ENCODE data around the gene PRR33.

The PRR33 gene

GRCh38 chr11:1931341-1932104, 39.8 kb upstream of the PRR33 start:
- Mint-ChIP-seq H3K9me3 (no peaks in the 10 kb centered on the region), H3K36me3 (no peaks in the 10 kb centered on the region), H3K4me3 (no peak overlapping the region), H3K27ac (no peak overlapping the region), H3K4me1 (peaks cover 12% of the 10 kb centered on the region)
- DNase-seq (ENCODE audit: low spot score in 2 of 2), result no peak
- ATAC-seq, result no peak

GRCh38 chr11:1930462-1930830, 38.8 kb upstream of the PRR33 start:
- peak; percentile 7 for ATAC-seq

GRCh38 chr11:1929621-1930461, 38.1 kb upstream of the PRR33 start:
- DNase-seq (ENCODE audit: low spot score in 2 of 2), result no peak
- ATAC-seq, result no peak
- Mint-ChIP-seq H3K27ac (no peak overlapping the region), H3K4me1 (peaks cover 12% of the 10 kb centered on the region), H3K4me3 (no peak overlapping the region), H3K9me3 (no peaks in the 10 kb centered on the region), H3K36me3 (no peaks in the 10 kb centered on the region)

More at GRCh38 chr11:1930462-1930830, 38.8 kb upstream of the PRR33 start:
- no peak overlapping the region for H3K4me3 Mint-ChIP-seq
- H3K4me1 Mint-ChIP-seq, result peaks cover 12% of the 10 kb centered on the region
- no peaks in the 10 kb centered on the region for H3K36me3 Mint-ChIP-seq
- no peak overlapping the region for H3K27ac Mint-ChIP-seq
- DNase-seq (ENCODE audit: low spot score in 2 of 2), result no peak
- H3K9me3 Mint-ChIP-seq, result no peaks in the 10 kb centered on the region

- Mint-ChIP-seq H3K4me1 (peaks cover 13% of the 10 kb centered on the region), H3K4me3 (no peak overlapping the region), H3K9me3 (no peaks in the 10 kb centered on the region)
These were observed 37.3 kb upstream of the PRR33 start for GRCh38 chr11:1928891-1929541.

GRCh38 chr11:1928470-1928890, 36.8 kb upstream of the PRR33 start:
- H3K4me1 Mint-ChIP-seq, result peaks cover 19% of the 10 kb centered on the region
- H3K9me3 Mint-ChIP-seq, result no peaks in the 10 kb centered on the region
- H3K36me3 Mint-ChIP-seq, result peaks cover 6% of the 10 kb centered on the region
- DNase-seq (ENCODE audit: low spot score in 2 of 2) (no peak), ATAC-seq (no peak)
- H3K4me3 Mint-ChIP-seq, result no peak overlapping the region
- no peak overlapping the region for H3K27ac Mint-ChIP-seq

More at GRCh38 chr11:1928891-1929541, 37.3 kb upstream of the PRR33 start:
- DNase-seq (ENCODE audit: low spot score in 2 of 2) (no peak), ATAC-seq (no peak)
- peaks cover 1% of the 10 kb centered on the region for H3K36me3 Mint-ChIP-seq
- H3K27ac Mint-ChIP-seq, result no peak overlapping the region

GRCh38 chr11:1927848-1928469, 36.3 kb upstream of the PRR33 start:
- H3K36me3 Mint-ChIP-seq, result peaks cover 6% of the 10 kb centered on the region
- no peak for ATAC-seq
- no peak overlapping the region for H3K4me3 Mint-ChIP-seq
- H3K9me3 Mint-ChIP-seq, result no peaks in the 10 kb centered on the region
- no peak overlapping the region for H3K27ac Mint-ChIP-seq
- H3K4me1 Mint-ChIP-seq, result peaks cover 22% of the 10 kb centered on the region
- no peak for DNase-seq (ENCODE audit: low spot score in 2 of 2)

GRCh38 chr11:1927026-1927847, 35.5 kb upstream of the PRR33 start:
- DNase-seq (ENCODE audit: low spot score in 2 of 2), result no peak
- H3K27ac Mint-ChIP-seq, result peak overlapping the region; percentile 63
- H3K4me3 Mint-ChIP-seq, result no peak overlapping the region
- peaks cover 6% of the 10 kb centered on the region for H3K36me3 Mint-ChIP-seq
- ATAC-seq, result no peak
- H3K9me3 Mint-ChIP-seq, result no peaks in the 10 kb centered on the region
- H3K4me1 Mint-ChIP-seq, result peaks cover 30% of the 10 kb centered on the region

- no peak for ATAC-seq
- peak overlapping the region; percentile 63 for H3K27ac Mint-ChIP-seq
- peaks cover 15% of the 10 kb centered on the region for H3K36me3 Mint-ChIP-seq
- H3K4me1 Mint-ChIP-seq, result peaks cover 30% of the 10 kb centered on the region
- H3K4me3 Mint-ChIP-seq, result no peak overlapping the region
- no peaks in the 10 kb centered on the region for H3K9me3 Mint-ChIP-seq
- DNase-seq (ENCODE audit: low spot score in 2 of 2), result no peak
These were observed 34.7 kb upstream of the PRR33 start for GRCh38 chr11:1926156-1927025.

- Mint-ChIP-seq H3K4me1 (peaks cover 28% of the 10 kb centered on the region), H3K36me3 (peaks cover 23% of the 10 kb centered on the region), H3K9me3 (no peaks in the 10 kb centered on the region), H3K4me3 (no peak overlapping the region), H3K27ac (no peak overlapping the region)
- ATAC-seq (no peak), DNase-seq (ENCODE audit: low spot score in 2 of 2) (no peak)
These were observed 33.9 kb upstream of the PRR33 start for GRCh38 chr11:1925373-1926155.

GRCh38 chr11:1924646-1925372, 33.1 kb upstream of the PRR33 start:
- DNase-seq (ENCODE audit: low spot score in 2 of 2) (no peak), ATAC-seq (no peak)
- H3K36me3 Mint-ChIP-seq, result peaks cover 30% of the 10 kb centered on the region
- H3K27ac Mint-ChIP-seq, result no peak overlapping the region
- H3K9me3 Mint-ChIP-seq, result no peaks in the 10 kb centered on the region
- H3K4me1 Mint-ChIP-seq, result peaks cover 25% of the 10 kb centered on the region
- no peak overlapping the region for H3K4me3 Mint-ChIP-seq

- no peak for DNase-seq (ENCODE audit: low spot score in 2 of 2)
- H3K4me1 Mint-ChIP-seq, result peaks cover 25% of the 10 kb centered on the region
- ATAC-seq, result no peak
- no peaks in the 10 kb centered on the region for H3K9me3 Mint-ChIP-seq
- peaks cover 37% of the 10 kb centered on the region for H3K36me3 Mint-ChIP-seq
- H3K27ac Mint-ChIP-seq, result no peak overlapping the region
- no peak overlapping the region for H3K4me3 Mint-ChIP-seq
These were observed 32.5 kb upstream of the PRR33 start for GRCh38 chr11:1924181-1924580.

GRCh38 chr11:1923201-1923956, 31.7 kb upstream of the PRR33 start:
- H3K36me3 Mint-ChIP-seq, result peaks cover 45% of the 10 kb centered on the region
- ATAC-seq (no peak), DNase-seq (ENCODE audit: low spot score in 2 of 2) (no peak)
- no peak overlapping the region for H3K4me3 Mint-ChIP-seq
- H3K4me1 Mint-ChIP-seq, result peaks cover 29% of the 10 kb centered on the region
- H3K9me3 Mint-ChIP-seq, result no peaks in the 10 kb centered on the region
- peak overlapping the region; percentile 24 for H3K27ac Mint-ChIP-seq

All from stimulated activated effector memory CD8-positive, alpha-beta T cell treated with anti-CD3 and anti-CD28 coated beads, Interleukin-12 subunit alpha, Interleukin-12 subunit beta, amount 100 ng/mL, for 72 hours (primary cell).